ENCODE data around the gene CAMK1G. TPM values are rescaled to one million over a fixed set of nuclear protein-coding genes. Genes with fewer than 3 reads are reported as not detected.

CAMK1G gene
- total RNA-seq, 2 donors from 2014 or later, result 0.55 to 2.1 TPM

DNA sequence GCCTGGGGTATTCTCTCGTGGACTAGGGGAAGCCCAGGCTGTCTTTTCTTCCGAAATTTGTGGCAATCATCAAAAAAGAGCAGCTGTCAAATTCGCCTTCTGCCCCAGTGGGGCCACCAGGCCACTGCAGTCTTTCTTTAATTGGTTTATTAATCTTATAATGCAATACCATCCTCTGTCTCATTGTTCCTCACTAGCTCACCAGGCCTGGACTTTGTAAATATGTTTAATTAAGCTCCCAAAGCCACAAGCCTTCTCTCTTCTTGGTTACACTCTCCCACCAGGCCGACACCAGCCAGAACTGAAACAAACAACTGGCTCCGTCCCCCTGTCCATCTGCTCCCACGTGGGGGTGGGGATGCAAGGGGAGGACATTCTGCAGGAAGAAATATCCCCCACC lies 22.0 kb upstream of the CAMK1G start:
- Histone ChIP-seq H3K9ac (ENCODE audit: extremely low read depth, low read length, poor library complexity, severe bottlenecking) (no peak overlapping the region), H3K4me1 (ENCODE audit: control insufficient read depth, insufficient read depth, low read length) (peaks cover 2% of the 10 kb centered on the region), H3K27me3 (ENCODE audit: control insufficient read depth, insufficient read depth, low read length, poor library complexity, severe bottlenecking) (peaks cover 7% of the 10 kb centered on the region), H3K4me3 (ENCODE audit: low read length) (no peak overlapping the region), H3K27ac (ENCODE audit: low read depth, low read length) (no peak overlapping the region), H3K36me3 (ENCODE audit: control insufficient read depth, insufficient read depth, low read length) (no peaks in the 10 kb centered on the region), H3K9me3 (ENCODE audit: control insufficient read depth, low read length) (no peaks in the 10 kb centered on the region)
- peaks cover 10% of the 10 kb centered on the region for H3K27me3 Mint-ChIP-seq (ENCODE audit: insufficient read depth)
- H3K4me1 Mint-ChIP-seq, result peaks cover 21% of the 10 kb centered on the region
- TF ChIP-seq, protein P1, sequence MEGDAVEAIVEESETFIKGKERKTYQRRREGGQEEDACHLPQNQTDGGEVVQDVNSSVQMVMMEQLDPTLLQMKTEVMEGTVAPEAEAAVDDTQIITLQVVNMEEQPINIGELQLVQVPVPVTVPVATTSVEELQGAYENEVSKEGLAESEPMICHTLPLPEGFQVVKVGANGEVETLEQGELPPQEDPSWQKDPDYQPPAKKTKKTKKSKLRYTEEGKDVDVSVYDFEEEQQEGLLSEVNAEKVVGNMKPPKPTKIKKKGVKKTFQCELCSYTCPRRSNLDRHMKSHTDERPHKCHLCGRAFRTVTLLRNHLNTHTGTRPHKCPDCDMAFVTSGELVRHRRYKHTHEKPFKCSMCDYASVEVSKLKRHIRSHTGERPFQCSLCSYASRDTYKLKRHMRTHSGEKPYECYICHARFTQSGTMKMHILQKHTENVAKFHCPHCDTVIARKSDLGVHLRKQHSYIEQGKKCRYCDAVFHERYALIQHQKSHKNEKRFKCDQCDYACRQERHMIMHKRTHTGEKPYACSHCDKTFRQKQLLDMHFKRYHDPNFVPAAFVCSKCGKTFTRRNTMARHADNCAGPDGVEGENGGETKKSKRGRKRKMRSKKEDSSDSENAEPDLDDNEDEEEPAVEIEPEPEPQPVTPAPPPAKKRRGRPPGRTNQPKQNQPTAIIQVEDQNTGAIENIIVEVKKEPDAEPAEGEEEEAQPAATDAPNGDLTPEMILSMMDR (conservative IDR thresholded peaks at IDR 0.05), result no peak
- no peak overlapping the region for H3K27ac Mint-ChIP-seq
- WGBS, 2 experiments (ENCODE audit: insufficient coverage in 1 of 2, insufficient read length in 1 of 2), result 76 to 81% methylated on average over 5 to 6 of the region's 6 CpGs
- no peak overlapping the region for H3K4me3 Mint-ChIP-seq
- no peak for DNase-seq
- no peaks in the 10 kb centered on the region for H3K36me3 Mint-ChIP-seq (ENCODE audit: low read depth)
- no peaks in the 10 kb centered on the region for H3K9me3 Mint-ChIP-seq

DNA sequence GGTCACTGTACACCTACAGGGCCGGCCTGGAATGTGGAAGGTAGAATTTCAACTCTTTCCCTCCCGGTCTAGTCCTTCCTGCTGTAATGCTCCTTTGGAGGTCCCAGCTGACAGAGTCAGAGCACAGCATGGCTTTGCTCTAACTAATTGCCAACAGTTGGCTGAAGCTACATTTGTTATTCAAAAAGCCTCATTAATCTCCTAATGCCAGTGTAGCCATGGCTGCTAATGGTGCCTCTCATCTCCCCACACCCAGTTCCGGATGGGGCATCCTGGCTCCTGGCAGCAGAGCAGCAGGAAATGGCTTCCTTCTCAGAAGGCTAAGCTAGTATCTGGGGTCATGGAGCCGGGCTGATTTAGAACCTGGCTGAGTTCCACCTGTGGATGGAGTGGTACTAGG lies 18.7 kb upstream of the CAMK1G start:
- no peak for DNase-seq
- Histone ChIP-seq H3K4me1 (ENCODE audit: control insufficient read depth, insufficient read depth, low read length) (peaks cover 2% of the 10 kb centered on the region), H3K4me3 (ENCODE audit: low read length) (no peak overlapping the region), H3K27me3 (ENCODE audit: control insufficient read depth, insufficient read depth, low read length, poor library complexity, severe bottlenecking) (peaks cover 10% of the 10 kb centered on the region), H3K36me3 (ENCODE audit: control insufficient read depth, insufficient read depth, low read length) (no peaks in the 10 kb centered on the region), H3K9ac (ENCODE audit: extremely low read depth, low read length, poor library complexity, severe bottlenecking) (no peak overlapping the region), H3K27ac (ENCODE audit: low read depth, low read length) (no peak overlapping the region), H3K9me3 (ENCODE audit: control insufficient read depth, low read length) (no peaks in the 10 kb centered on the region)
- no peak overlapping the region for H3K4me3 Mint-ChIP-seq
- TF ChIP-seq, protein P1 (conservative IDR thresholded peaks at IDR 0.05), result no peak
- peaks cover 17% of the 10 kb centered on the region for H3K27me3 Mint-ChIP-seq (ENCODE audit: insufficient read depth)
- no peak overlapping the region for H3K27ac Mint-ChIP-seq
- no peaks in the 10 kb centered on the region for H3K9me3 Mint-ChIP-seq
- peaks cover 21% of the 10 kb centered on the region for H3K4me1 Mint-ChIP-seq
- 81 to 86% methylated on average over 4 of the region's 4 CpGs for WGBS, 2 experiments (ENCODE audit: insufficient coverage in 1 of 2, insufficient read length in 1 of 2)
- no peaks in the 10 kb centered on the region for H3K36me3 Mint-ChIP-seq (ENCODE audit: low read depth)

DNA sequence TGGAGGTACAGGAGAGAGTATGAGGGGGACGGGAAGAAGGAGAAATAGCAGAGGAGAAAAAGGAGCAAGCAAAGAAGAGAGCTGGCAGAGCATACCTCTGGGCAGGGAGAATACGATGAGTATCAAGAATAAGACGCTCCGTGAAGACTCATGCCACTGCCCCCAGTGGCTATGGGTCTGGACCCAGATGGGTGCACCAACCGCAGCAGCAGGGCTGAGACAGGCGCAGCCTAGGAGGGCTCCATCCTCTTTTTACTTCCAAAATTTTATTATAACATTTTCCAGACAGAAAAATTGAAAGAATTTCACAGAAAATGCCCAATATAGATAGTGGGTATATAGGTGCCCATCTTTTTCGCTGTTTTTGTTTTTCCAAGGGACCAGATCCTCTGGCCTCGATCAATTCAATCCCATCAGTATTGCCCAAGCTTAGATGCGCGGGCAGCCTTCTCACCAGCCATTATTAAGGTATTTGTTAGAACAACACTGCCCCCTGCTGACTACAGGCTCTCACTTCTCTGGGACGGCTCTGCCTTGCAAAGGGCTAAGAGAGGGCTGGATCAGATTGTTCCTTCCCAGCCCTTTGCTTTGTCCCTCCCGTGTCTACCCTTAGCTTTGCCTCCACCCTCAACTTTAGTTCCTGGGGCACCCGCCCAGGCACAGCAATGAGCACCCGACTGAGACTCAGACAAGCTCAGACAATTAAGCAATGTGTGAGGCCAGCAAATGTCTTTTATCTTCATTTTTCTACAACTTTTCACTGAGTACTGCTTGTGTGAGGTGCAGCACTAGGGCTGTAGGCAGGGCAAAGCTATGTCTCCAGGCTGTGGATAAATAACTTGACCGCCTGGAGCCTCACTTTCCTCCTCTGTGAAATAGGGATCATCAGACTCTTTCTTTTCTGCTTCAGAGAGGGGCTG lies 17.5 kb upstream of the CAMK1G start:
- WGBS, 2 experiments (ENCODE audit: insufficient coverage in 1 of 2, insufficient read length in 1 of 2), result 40 to 41% methylated on average over 10 to 15 of the region's 15 CpGs
- peak; percentile 98 for DNase-seq
- Histone ChIP-seq H3K9ac (ENCODE audit: extremely low read depth, low read length, poor library complexity, severe bottlenecking) (no peak overlapping the region), H3K36me3 (ENCODE audit: control insufficient read depth, insufficient read depth, low read length) (no peaks in the 10 kb centered on the region), H3K27me3 (ENCODE audit: control insufficient read depth, insufficient read depth, low read length, poor library complexity, severe bottlenecking) (peaks cover 20% of the 10 kb centered on the region), H3K27ac (ENCODE audit: low read depth, low read length) (no peak overlapping the region), H3K9me3 (ENCODE audit: control insufficient read depth, low read length) (no peaks in the 10 kb centered on the region), H3K4me1 (ENCODE audit: control insufficient read depth, insufficient read depth, low read length) (peaks cover 2% of the 10 kb centered on the region), H3K4me3 (ENCODE audit: low read length) (no peak overlapping the region)
- H3K27me3 Mint-ChIP-seq (ENCODE audit: insufficient read depth), result peaks cover 28% of the 10 kb centered on the region
- peaks cover 15% of the 10 kb centered on the region for H3K4me1 Mint-ChIP-seq
- no peaks in the 10 kb centered on the region for H3K36me3 Mint-ChIP-seq (ENCODE audit: low read depth)
- TF ChIP-seq, protein P1 (conservative IDR thresholded peaks at IDR 0.05), result peak; percentile 94
- H3K4me3 Mint-ChIP-seq, result no peak overlapping the region
- no peaks in the 10 kb centered on the region for H3K9me3 Mint-ChIP-seq
- H3K27ac Mint-ChIP-seq, result no peak overlapping the region
